Activated CD8-positive, alpha-beta memory T cell treated with anti-CD3 and anti-CD28 coated beads, Interleukin-2, amount 50 U/mL, for 1 hour (primary cell): ENCODE results near the gene RELT.
A peak's percentile ranks its signal among the peaks of the same experiment; 100 is the strongest.

Experiments used
- DNase-seq: peaks from one replicate; pipeline ENCODE4 v3.0.0-alpha.2; 2020; ENCODE audit errors: extremely low read depth

Gene RELT

DNA sequence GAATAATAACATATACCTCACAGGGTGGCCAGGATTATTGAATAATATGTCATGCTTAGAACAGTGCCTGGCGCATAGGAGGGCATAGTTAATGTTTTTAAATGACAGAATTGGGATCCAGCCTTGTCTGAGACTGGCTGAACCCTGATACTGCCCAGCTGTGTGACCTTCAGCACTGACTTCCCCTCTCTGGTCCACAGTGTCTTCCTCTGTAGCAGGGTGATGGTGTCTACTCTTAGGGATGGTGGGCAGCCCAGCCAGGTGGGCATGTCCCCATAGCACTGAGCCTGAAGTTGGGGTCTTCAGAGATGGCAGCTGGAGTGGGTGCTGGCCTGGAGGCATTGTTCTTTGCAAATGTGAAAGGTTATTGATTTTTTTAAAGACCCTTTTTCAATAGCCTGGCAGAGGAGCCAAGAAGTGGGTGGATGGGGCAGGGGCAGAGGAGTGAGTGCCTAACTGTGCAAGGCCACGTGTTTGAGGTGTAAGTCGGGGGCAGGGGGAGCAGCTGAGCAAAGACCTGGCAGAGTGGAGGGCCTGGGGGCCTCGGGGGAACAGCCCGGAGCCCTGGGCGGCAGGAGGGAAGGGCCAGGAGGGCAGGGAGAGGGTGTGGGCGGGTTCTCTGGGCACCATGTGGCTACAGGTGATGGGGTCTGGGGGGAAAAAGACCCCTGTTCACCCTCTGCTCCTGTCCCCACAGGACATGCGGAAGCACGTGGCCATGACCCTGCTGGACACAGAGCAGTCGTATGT is 29.8 kb upstream of the RELT start:
- DNase-seq, result no peak

GRCh38 chr11:73347067-73347466 is 29.1 kb upstream of the RELT start:
- DNase-seq, result no peak

DNA sequence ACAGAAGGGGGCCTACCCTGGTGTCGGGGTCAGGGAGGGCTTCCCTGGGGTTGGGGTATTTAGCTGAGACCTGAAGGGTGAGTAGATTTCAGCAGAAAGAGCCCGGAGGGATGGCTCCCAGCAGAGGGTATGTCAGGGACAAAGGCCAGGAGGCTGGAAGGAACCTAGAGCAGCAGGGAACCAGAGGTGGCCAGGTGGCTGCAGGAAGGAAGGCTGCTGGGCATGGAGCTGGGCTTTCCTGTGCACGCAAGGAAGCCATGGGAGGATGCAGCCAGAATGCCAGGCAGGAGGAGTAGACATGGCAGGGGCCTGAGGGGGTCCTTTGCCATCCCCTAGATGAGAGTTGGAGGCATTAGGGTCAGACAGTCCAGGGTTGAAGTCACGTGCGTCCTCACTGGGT is 27.4 kb upstream of the RELT start:
- no peak for DNase-seq

- no peak for DNase-seq
These were observed 26.6 kb upstream of the RELT start for GRCh38 chr11:73349633-73350032.

- peak; percentile 21 for DNase-seq
These were observed 25.1 kb upstream of the RELT start for GRCh38 chr11:73350908-73351636.

GRCh38 chr11:73353422-73353821 is 22.8 kb upstream of the RELT start:
- no peak for DNase-seq

DNA sequence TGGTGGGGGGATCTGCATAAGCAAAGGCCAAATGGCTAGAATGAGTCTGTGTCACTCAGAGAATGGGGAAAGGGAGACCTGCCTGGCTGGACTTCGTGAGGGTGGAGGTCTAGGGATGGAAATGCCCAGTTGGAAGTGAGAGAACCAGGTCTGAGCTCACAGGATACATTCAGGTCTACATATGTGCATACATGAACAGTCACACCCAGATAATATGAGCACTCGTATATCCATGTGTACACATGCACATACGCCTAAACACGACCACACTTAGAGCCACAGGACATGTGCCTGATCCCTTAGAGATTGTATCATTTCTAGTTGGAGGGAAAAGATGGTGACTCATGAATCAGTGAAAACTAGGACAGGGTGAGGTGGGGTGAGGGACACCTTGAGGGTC is 21.1 kb upstream of the RELT start:
- no peak for DNase-seq

DNA sequence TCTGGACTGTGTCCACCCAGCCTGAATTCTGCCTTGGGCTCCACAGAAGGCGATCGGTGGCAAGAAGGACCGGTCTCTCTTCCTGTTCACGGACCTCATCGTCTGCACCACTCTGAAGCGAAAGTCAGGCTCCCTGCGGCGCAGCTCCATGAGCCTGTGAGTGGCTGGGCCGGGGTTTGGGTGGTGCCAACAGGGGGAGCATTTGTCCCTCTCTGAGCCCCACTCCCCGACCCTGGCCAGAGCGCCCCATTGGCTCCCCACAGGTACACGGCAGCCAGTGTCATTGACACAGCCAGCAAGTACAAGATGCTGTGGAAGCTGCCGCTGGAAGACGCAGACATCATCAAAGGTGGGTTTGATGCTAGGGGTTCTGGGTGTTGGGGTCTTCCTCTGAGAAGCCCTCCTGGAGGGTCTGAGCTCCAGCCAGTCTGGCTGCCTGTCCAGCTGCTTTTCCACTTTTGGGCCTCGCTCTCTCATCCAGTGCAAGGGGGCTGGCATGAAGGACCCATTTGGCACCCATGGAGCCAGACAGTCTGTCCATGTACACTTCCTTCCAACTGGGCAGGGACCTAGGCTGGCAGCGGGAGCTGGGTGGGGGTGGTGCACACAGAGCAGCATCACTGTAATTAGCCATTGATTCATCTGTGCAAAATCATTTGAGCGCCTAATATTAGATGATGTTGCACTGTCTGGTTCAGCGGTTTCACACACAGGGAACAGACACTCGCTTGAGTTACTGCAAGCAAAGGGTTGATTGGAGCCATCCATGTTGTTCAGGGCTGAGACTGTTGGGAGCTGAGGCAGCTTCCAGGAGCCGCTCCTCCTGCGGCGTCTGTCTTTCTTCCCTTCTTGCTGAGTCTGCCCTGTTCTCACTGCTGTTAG is 19.0 kb upstream of the RELT start:
- no peak for DNase-seq

DNA sequence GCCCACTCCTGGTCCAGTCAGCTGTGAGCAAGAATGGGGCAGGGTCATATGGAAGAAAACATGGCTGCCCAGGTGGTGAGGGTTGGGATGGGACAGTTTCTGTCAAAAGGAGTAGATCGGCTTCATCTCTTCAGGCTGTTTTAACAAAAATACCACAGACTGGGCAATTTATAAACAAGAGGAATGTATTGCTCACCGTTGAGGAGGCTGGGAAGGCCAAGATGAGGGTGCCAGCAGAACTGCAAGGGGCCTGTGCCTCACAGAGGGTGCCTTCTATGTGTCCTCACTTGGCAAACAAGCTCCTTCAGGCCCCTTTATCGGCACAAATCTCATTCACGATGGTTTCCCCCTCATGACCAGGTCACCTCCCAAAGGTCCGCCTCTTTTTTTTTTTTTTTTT is 18.1 kb upstream of the RELT start:
- no peak for DNase-seq

DNA sequence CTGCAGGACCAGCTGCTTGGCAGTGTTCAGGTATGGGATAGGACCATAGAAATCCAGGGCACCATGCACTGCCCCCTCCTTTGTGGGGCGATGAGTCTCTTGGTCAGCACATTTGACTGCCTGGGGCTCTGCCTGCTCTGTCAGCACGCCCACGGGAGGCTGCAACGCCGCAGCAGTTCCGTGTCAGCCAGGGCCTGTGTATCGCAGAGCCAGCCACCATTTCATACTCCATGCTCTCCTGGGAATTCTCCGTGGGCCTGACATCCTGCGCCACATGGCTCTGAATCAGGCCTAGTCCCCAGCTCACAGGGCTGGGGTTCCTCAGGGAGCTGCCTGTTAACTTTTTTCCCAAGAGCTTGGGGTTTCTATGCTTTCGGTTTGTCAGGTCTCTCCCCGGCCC is 16.9 kb upstream of the RELT start:
- no peak for DNase-seq

DNA sequence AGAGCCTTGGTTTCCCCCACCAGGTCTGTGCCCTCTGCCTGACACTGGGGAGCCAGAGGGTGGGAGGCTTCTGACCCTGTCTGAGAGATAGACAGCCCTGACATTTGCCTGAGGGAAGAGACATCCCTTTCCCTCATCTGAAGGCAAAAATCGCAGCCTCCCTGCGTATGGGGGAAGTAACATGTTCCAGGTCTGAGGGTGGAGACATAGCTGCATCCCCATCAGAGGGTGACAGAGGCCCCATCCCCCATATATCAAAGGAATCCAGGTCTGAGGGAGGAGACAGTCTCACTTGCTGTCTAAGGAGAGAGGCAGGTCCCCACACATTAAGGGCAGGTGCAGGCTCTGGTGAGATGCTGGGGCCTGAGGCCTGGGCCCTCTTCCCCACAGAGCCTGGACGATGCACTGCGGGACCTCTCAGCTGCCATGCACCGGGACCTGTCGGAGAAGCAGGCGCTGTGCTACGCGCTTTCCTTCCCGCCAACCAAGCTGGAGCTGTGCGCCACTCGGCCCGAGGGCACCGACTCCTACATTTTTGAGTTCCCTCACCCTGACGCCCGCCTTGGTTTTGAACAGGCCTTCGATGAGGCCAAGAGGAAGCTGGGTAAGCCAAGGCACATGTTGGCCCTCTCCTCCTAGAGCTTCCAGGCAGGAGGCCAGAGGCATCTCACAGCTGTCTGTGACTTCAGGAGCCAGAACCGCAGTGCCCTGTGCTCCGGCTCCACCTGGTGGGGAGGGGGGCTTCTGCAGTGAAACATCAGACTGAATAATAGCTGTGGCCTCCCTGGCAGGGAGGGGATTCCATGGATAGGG is 16.1 kb upstream of the RELT start:
- no peak for DNase-seq

DNA sequence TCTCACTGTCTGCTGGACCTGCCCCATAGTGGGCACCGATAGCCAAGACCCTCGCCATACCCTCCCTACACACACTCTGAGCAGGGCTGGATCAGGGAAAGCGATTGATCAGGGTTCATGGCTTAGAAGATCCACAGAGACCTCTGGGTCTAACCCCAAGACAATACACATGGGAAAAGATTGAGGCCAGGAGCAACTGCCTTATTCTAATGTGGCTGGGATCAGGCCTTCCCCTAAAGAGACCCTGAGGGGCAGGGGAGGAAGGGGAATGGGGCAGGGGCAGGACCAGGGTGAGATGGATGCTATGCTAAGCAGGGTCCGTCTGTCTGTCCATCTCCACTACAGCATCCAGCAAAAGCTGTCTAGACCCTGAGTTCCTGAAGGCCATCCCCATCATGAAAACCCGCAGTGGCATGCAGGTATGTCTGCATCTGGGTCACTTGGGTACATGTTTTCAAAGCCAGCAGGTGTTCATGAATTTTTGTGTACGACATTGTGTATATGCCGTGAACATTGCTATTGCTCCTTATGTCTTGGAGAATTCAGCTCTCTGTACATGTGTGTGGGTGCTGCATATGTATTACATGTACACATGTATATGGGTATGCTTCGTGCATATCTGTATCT is 15.3 kb upstream of the RELT start:
- no peak for DNase-seq

DNA sequence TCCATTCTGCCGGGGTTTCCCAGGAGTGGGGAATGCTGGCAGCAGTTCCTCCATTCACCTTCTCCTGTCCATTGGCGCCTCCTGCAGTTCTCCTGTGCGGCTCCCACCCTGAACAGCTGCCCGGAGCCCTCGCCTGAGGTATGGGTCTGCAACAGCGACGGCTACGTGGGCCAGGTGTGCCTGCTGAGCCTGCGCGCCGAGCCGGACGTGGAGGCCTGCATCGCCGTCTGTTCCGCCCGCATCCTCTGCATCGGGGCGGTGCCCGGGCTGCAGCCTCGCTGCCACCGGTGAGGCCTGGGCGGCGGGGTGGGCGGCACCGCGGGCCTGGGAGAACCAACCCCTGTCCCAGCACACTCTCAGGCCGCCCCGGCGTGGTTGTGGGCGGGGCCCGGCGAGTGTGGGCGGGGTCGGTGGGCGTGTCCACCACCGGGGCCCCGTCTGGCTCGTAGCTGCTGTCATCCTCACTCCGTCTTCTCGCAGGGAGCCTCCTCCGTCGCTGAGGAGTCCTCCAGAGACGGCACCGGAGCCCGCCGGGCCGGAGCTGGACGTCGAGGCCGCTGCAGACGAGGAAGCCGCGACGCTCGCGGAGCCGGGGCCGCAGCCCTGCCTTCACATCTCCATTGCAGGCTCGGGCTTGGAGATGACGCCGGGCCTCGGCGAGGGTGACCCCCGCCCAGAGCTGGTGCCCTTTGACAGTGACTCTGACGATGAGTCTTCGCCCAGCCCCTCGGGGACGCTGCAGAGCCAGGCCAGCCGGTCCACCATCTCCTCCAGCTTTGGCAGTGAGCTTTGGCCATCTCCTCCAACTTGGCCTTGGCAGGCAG is 14.0 kb upstream of the RELT start:
- no peak for DNase-seq

GRCh38 chr11:73363147-73363546 is 13.1 kb upstream of the RELT start:
- no peak for DNase-seq

DNA sequence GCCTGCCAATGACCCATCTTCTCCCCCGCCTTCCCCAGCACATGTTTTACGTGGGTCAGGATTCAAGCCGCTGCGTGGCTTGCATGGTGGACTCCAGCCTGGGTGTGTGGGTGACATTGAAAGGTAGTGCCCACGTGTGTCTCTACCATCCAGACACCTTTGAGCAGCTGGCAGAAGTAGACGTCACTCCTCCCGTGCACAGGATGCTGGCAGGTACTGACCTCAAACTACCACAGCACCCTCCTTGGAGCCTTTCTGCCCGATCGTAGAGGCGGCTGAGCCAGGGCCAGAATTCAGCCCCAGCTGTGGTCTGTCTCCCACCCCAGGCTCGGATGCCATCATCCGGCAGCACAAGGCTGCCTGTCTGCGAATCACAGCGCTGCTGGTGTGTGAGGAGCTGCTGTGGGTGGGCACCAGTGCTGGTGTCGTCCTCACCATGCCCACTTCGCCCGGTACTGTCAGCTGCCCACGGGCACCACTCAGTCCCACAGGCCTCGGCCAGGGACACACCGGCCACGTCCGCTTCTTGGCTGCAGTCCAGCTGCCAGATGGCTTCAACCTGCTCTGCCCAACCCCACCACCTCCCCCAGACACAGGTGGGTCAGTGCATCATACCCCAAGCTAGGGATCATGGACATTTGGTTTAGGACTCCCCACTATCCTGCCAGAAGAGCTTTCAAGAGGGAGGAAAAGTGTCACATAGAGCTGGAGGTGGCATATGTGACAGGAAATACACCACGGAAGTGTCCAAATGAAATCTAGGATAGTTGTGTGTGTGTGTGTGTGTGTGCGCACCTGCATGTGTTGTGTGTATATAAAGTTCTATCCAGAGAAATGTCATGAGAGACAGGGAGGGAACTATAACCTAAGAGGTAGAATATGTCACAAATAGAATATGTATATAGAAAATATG is 10.6 kb upstream of the RELT start:
- DNase-seq, result no peak

- no peak for DNase-seq
These were observed 10.0 kb upstream of the RELT start for GRCh38 chr11:73366265-73366610.

GRCh38 chr11:73366953-73367352 is 9.2 kb upstream of the RELT start:
- no peak for DNase-seq

GRCh38 chr11:73367482-73368024 is 8.6 kb upstream of the RELT start:
- no peak for DNase-seq

DNA sequence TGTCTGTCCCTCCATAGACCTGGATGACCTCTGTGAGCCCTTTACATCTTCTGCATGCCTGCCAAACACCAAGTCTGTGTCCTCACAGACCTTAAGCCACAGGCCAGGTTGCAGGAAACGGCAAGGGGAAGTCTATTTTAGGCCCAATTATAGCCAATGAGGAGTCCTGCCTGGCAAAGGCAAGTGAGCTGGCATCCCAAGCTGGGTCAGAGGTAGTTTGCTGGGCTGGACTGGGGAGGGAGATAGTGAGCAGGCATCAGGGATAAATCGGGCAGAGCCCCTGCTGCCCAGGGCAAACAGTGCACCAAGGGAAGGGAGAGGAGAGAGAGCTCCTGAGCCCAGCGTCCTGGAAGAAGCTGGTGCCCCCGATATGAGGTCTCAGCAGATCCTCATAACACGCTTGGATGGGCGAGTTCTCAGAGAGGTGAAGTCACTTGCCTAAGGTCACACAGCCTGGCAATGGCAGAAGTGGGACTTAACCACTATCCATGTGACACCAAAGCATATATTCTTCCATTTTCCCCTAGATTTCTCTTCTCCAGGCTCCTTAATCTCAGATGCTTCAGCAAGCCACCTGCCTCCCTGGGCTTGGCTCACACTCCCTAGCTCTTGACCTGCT is 3.7 kb upstream of the RELT start:
- no peak for DNase-seq
